Head of caudate nucleus (tissue), 42 donors: ENCODE results near the gene SHROOM2.
"Not testable (repeated sequence)": the region's sequence is repeated elsewhere in the genome, so short reads cannot be mapped to it uniquely, and the experiment has no call there.

Experiments
- DNase-seq, 42 donors: peaks; one replicate each; pipeline versions ENCODE4 v3.0.0 to v3.0.0-alpha.2; 2020 to 2021; ENCODE audit warnings: mixed read lengths in 7 of 42
- intact Hi-C: fragments of 100-400 bp; cut with DNase I; formaldehyde crosslinking; loops from one replicate; pipeline ENCODE4 v1.15.0; 2022

The SHROOM2 gene

GRCh38 chrX:9857575-9858474 is 71.6 kb downstream of the SHROOM2 start:
- DNase-seq, result no peak
- intact Hi-C loops, result no loop called here

- intact Hi-C loops, DNase-seq: not testable (repeated sequence)
Observed at GRCh38 chrX:9858684-9859083, 72.5 kb downstream of the SHROOM2 start.

- intact Hi-C loops, result no loop called here
- no peak for DNase-seq
Observed at GRCh38 chrX:9859711-9860555, 73.7 kb downstream of the SHROOM2 start.

GRCh38 chrX:9860826-9861225 is 74.6 kb downstream of the SHROOM2 start:
- intact Hi-C loops, result no loop called here
- no peak for DNase-seq

- no peak for DNase-seq
- intact Hi-C loops, result no loop called here
Observed at GRCh38 chrX:9861711-9862110, 75.5 kb downstream of the SHROOM2 start.

GRCh38 chrX:9862525-9862924 is 76.3 kb downstream of the SHROOM2 start:
- no peak for DNase-seq
- intact Hi-C loops, result no loop called here

- DNase-seq, result no peak
- intact Hi-C loops, result no loop called here
Observed at GRCh38 chrX:9862953-9863352, 76.7 kb downstream of the SHROOM2 start.

- DNase-seq, result no peak
- intact Hi-C loops, result no loop called here
Observed at GRCh38 chrX:9864011-9864410, 77.8 kb downstream of the SHROOM2 start.

- no peak for DNase-seq
- intact Hi-C loops, result no loop called here
Observed at GRCh38 chrX:9865804-9866472, 79.7 kb downstream of the SHROOM2 start.

GRCh38 chrX:9866633-9867032 is 80.4 kb downstream of the SHROOM2 start:
- no peak for DNase-seq
- intact Hi-C loops, result no loop called here

- intact Hi-C loops, result no loop called here
- no peak for DNase-seq
Observed at GRCh38 chrX:9867226-9867625, 81.0 kb downstream of the SHROOM2 start.

- no peak for DNase-seq
- intact Hi-C loops, result no loop called here
Observed at GRCh38 chrX:9867753-9868152, 81.5 kb downstream of the SHROOM2 start.

GRCh38 chrX:9871701-9872268 is 85.6 kb downstream of the SHROOM2 start:
- no peak for DNase-seq

GRCh38 chrX:9873360-9873759 is 87.1 kb downstream of the SHROOM2 start:
- intact Hi-C loops, result no loop called here
- no peak for DNase-seq

More at GRCh38 chrX:9871701-9872268, 85.6 kb downstream of the SHROOM2 start:
- intact Hi-C loops, result no loop called here

GRCh38 chrX:9873952-9874351 is 87.7 kb downstream of the SHROOM2 start:
- intact Hi-C loops, result no loop called here
- peak in 41 of 42 donors; percentile 26 to 83 (median 59) for DNase-seq

GRCh38 chrX:9874483-9874882 is 88.3 kb downstream of the SHROOM2 start:
- intact Hi-C loops, result no loop called here

GRCh38 chrX:9875801-9876200 is 89.6 kb downstream of the SHROOM2 start:
- DNase-seq, result no peak
- intact Hi-C loops, result no loop called here

More at GRCh38 chrX:9874483-9874882, 88.3 kb downstream of the SHROOM2 start:
- no peak for DNase-seq

- intact Hi-C loops, result no loop called here
- no peak for DNase-seq
Observed at GRCh38 chrX:9876201-9876600, 90.0 kb downstream of the SHROOM2 start.

- intact Hi-C loops, result no loop called here
- no peak for DNase-seq
Observed at GRCh38 chrX:9878146-9878820, 92.1 kb downstream of the SHROOM2 start.
